HCT116 (cell line): ENCODE measurements around the gene PRSS53. TPM values are rescaled to one million over a fixed set of nuclear protein-coding genes. Genes with fewer than 3 reads are reported as not detected.

ENCODE experiments used
- ATAC-seq: fragments of 200-7000 bp; cut with Tn5 transposase; 2 replicates; pipeline ENCODE4 v1.9.1; 2020; ENCODE audit warnings: mild to moderate bottlenecking, moderate library complexity
- BruUV-seq: library from RNA; stranded (reverse); fragments of 400-500 nt; replicated peaks from 2 replicates; lab custom pipeline; 2021; lab: Mats Ljungman, UMichigan
- CTCF ChIA-PET: fragments of 300-600 bp; sonication (Branson Sonifier 250); formaldehyde crosslinking; loops from one replicate; lab custom pipeline; 2021; ENCODE audit warnings: antibody characterized with exemption; lab: Charles Lee
- POLR2A ChIA-PET: fragments of 300-600, 350-600 bp; sonication (Branson Sonifier 250); formaldehyde crosslinking; loops from one replicate; lab custom pipeline; 2021; ENCODE audit warnings: antibody characterized with exemption; lab: Charles Lee
- RAD21 ChIA-PET, 2 experiments: fragments of 300-600 bp; sonication (Branson Sonifier 250); formaldehyde crosslinking; loops; one replicate each; lab custom pipeline; 2023; ENCODE audit warnings: low total read pairs in 2 of 2; ENCODE audit not compliant: uncharacterized antibody in 2 of 2, unreplicated experiment in 2 of 2, low non-redundant PET in 1 of 2; lab: Charles Lee
- DNase-seq: peaks from one replicate; pipeline ENCODE4 v3.0.0-alpha.2; 2010; ENCODE audit warnings: low read depth, low spot score
- H2AFZ ChIP-seq: fragments of 200-600 bp; shearing (Covaris generic), sonication (generic); 2 replicates; pipeline ENCODE4 v1.6.1; 2017; ENCODE audit warnings: low read depth, mixed run types, mixed read lengths, antibody characterized with exemption, low read length; ENCODE audit not compliant: poor library complexity, severe bottlenecking
- H3K27ac ChIP-seq: 2 replicates; pipeline ENCODE4 v1.5.1; 2012; ENCODE audit warnings: low read depth, low read length
- H3K27me3 ChIP-seq: fragments of 200-600 bp; sonication (generic); 2 replicates; pipeline ENCODE4 v1.6.1; 2016; ENCODE audit warnings: mixed run types, low read length, mixed read lengths; ENCODE audit not compliant: insufficient read depth
- H3K36me3 ChIP-seq, 2 experiments: fragments of 200-500 bp in 1 of 2; fragments of 200-600 bp in 1 of 2; sonication (Bioruptor generic) in 1 of 2; sonication (generic) in 1 of 2; 2 replicates each; pipeline versions ENCODE4 v1.5.1 to v1.6.1; 2014 to 2016; ENCODE audit warnings: low read length in 2 of 2, inconsistent platforms in 1 of 2, mixed read lengths in 1 of 2, mixed run types in 1 of 2; ENCODE audit not compliant: insufficient read depth in 2 of 2, control insufficient read depth in 1 of 2
- H3K4me1 ChIP-seq, 2 experiments: fragments of 200-600 bp in 1 of 2; sonication (generic) in 1 of 2; 2 replicates each; pipeline versions ENCODE4 v1.5.1 to v1.6.1; 2012 to 2017; ENCODE audit warnings: low read length in 2 of 2, inconsistent platforms in 1 of 2, mild to moderate bottlenecking in 1 of 2, mixed read lengths in 1 of 2, mixed run types in 1 of 2, moderate library complexity in 1 of 2; ENCODE audit not compliant: insufficient read depth in 2 of 2, control insufficient read depth in 1 of 2
- H3K4me2 ChIP-seq: fragments of 200-600 bp; sonication (generic); 2 replicates; pipeline ENCODE4 v1.6.1; 2017; ENCODE audit warnings: mixed run types, low read length, mixed read lengths
- H3K4me3 ChIP-seq, 2 experiments: fragments of 200-600 bp in 1 of 2; sonication (generic) in 1 of 2; replicated peaks in 1 of 2; 2 replicates each; pipeline ENCODE4 v1.5.1; 2011 to 2016; ENCODE audit warnings: low read length in 2 of 2, control low read depth in 1 of 2, low read depth in 1 of 2, mild to moderate bottlenecking in 1 of 2, mixed read lengths in 1 of 2, mixed run types in 1 of 2
- H3K79me2 ChIP-seq: fragments of 200-600 bp; sonication (generic); 2 replicates; pipeline ENCODE4 v1.6.1; 2017; ENCODE audit warnings: mild to moderate bottlenecking, mixed run types, low read length, moderate library complexity, mixed read lengths; ENCODE audit not compliant: insufficient read depth
- H3K9ac ChIP-seq: fragments of 200-600 bp; sonication (generic); 2 replicates; pipeline ENCODE4 v1.6.1; 2016; ENCODE audit warnings: low read length, mixed read lengths
- H3K9me2 ChIP-seq: fragments of 200-600 bp; sonication (generic), shearing (Covaris generic); 2 replicates; pipeline ENCODE4 v1.6.1; 2017; ENCODE audit warnings: mixed run types, mild to moderate bottlenecking, moderate library complexity; ENCODE audit not compliant: insufficient read depth
- H3K9me3 ChIP-seq, 2 experiments: fragments of 200-500 bp in 1 of 2; fragments of 200-600 bp in 1 of 2; sonication (Bioruptor generic) in 1 of 2; sonication (generic) in 1 of 2; 2 replicates each; pipeline ENCODE4 v1.6.1; 2014 to 2017; ENCODE audit warnings: low read length in 2 of 2, mixed read lengths in 2 of 2, inconsistent platforms in 1 of 2, low read depth in 1 of 2, mild to moderate bottlenecking in 1 of 2, mixed run types in 1 of 2, moderate library complexity in 1 of 2; ENCODE audit not compliant: control insufficient read depth in 1 of 2, insufficient read depth in 1 of 2
- H4K20me1 ChIP-seq: fragments of 200-600 bp; sonication (generic), shearing (Covaris generic); 2 replicates; pipeline ENCODE4 v1.6.1; 2017; ENCODE audit warnings: mixed run types, mild to moderate bottlenecking, moderate library complexity; ENCODE audit not compliant: insufficient read depth
- CBX3 ChIP-seq: IDR thresholded peaks from 2 replicates; pipeline ENCODE4 v1.6.1; 2012; ENCODE audit warnings: low read depth
- CTCF ChIP-seq, 3 experiments: fragments of 200-600 bp in 1 of 3; sonication (generic) in 1 of 3; IDR thresholded peaks in 2 of 3; conservative IDR thresholded peaks in 1 of 3; 2 replicates each; pipeline ENCODE4 v1.5.1; 2012 to 2017; ENCODE audit warnings: low read depth in 2 of 3, low read length in 2 of 3, antibody characterized with exemption in 1 of 3, borderline replicate concordance in 1 of 3, control low read depth in 1 of 3, mild to moderate bottlenecking in 1 of 3, mixed read lengths in 1 of 3, mixed run types in 1 of 3, moderate library complexity in 1 of 3; ENCODE audit not compliant: insufficient read depth in 1 of 3
- ELF1 ChIP-seq: IDR thresholded peaks from 2 replicates; pipeline ENCODE4 v1.6.1; 2012; ENCODE audit warnings: low read depth, borderline replicate concordance
- EZH2 ChIP-seq: fragments of 200-600 bp; sonication (generic); IDR thresholded peaks from 2 replicates; pipeline ENCODE4 v1.6.1; 2017; ENCODE audit warnings: antibody characterized with exemption, mixed run types
- EZH2phosphoT487 ChIP-seq: fragments of 200-600 bp; IDR thresholded peaks from 2 replicates; pipeline ENCODE4 v1.6.1; 2018; ENCODE audit warnings: antibody characterized with exemption, borderline replicate concordance
- FOSL1 ChIP-seq: IDR thresholded peaks from 2 replicates; pipeline ENCODE4 v1.6.1; 2012; ENCODE audit warnings: low read depth
- POLR2AphosphoS5 ChIP-seq: IDR thresholded peaks from 2 replicates; pipeline ENCODE4 v1.6.1; 2011; ENCODE audit warnings: mild to moderate bottlenecking, low read depth, low read length, moderate library complexity
- RAD21 ChIP-seq: IDR thresholded peaks from 2 replicates; pipeline ENCODE4 v1.6.1; 2012; ENCODE audit warnings: low read depth, mild to moderate bottlenecking
- REST ChIP-seq: IDR thresholded peaks from 2 replicates; pipeline ENCODE4 v1.6.1; 2012; ENCODE audit warnings: low read depth
- SIN3A ChIP-seq: IDR thresholded peaks from 2 replicates; pipeline ENCODE4 v1.6.1; 2012; ENCODE audit warnings: low read depth
- SP1 ChIP-seq: IDR thresholded peaks from 2 replicates; pipeline ENCODE4 v1.6.1; 2012; ENCODE audit warnings: low read depth
- SRF ChIP-seq: IDR thresholded peaks from 2 replicates; pipeline ENCODE4 v1.6.1; 2012; ENCODE audit warnings: low read depth
- TCF7L2 ChIP-seq: IDR thresholded peaks from 2 replicates; pipeline ENCODE4 v1.7.0; 2011; ENCODE audit warnings: borderline replicate concordance, inconsistent platforms; ENCODE audit not compliant: insufficient read depth, insufficient read length; ENCODE audit errors: extremely low read depth
- YY1 ChIP-seq: IDR thresholded peaks from 2 replicates; pipeline ENCODE4 v1.6.1; 2011; ENCODE audit warnings: low read length, low read depth, moderate library complexity, mild to moderate bottlenecking; ENCODE audit not compliant: insufficient replicate concordance; ENCODE audit errors: extremely low read depth
- ZBTB33 ChIP-seq: IDR thresholded peaks from 2 replicates; pipeline ENCODE4 v1.6.1; 2011; ENCODE audit warnings: mild to moderate bottlenecking, low read length, moderate library complexity; ENCODE audit not compliant: insufficient replicate concordance; ENCODE audit errors: extremely low read depth
- ZFX ChIP-seq: fragments of 450-650 bp; IDR thresholded peaks from 2 replicates; pipeline ENCODE4 v1.6.1; 2017
- ZNF274 ChIP-seq: fragments of 200-500 bp; sonication (Bioruptor generic); IDR thresholded peaks from 2 replicates; pipeline ENCODE4 v1.6.1; 2014; ENCODE audit warnings: mild to moderate bottlenecking, low read depth, low read length, inconsistent platforms
- intact Hi-C: fragments of 100-400 bp; cut with micrococcal nuclease; formaldehyde crosslinking; loops from 2 replicates; pipeline ENCODE4 v1.10.0; 2022
- total RNA-seq: library from RNA; stranded (reverse); gene quantifications from one replicate; pipeline ENCODE4 v1.2.1, GENCODE V29; 2021; ENCODE audit not compliant: unreplicated experiment
- TF ChIP-seq, protein P1 (sequence below): IDR thresholded peaks from 2 replicates; pipeline ENCODE4 v1.6.1; 2012

The PRSS53 gene
- total RNA-seq, 1 experiment from 2014 or later = 11.6 TPM

- no peaks in the 10 kb centered on the region for H3K27me3 ChIP-seq
- ATAC-seq (no peak), DNase-seq (no peak)
- no peaks in the 10 kb centered on the region for H3K9me3 ChIP-seq
- H3K36me3 ChIP-seq = peaks cover 8 to 14% of the 10 kb centered on the region in 2 experiments; a peak in 3 of 4 replicates
- no peaks in the 10 kb centered on the region for H4K20me1 ChIP-seq
- ChIA-PET RAD21 (no interaction called here), POLR2A (interaction anchor here (1.1 to 1.3 kb wide), 2 partner anchors 11 to 13 kb away, joined by 4 to 5 read pairs; partner anchors contain the start of gene KAT8), CTCF (interaction anchor here (1.0 kb wide), 1 partner anchor 13 kb away, joined by 5 read pairs; no protein-coding TSS in a partner anchor)
- intact Hi-C loops = no loop called here
- no peak overlapping the region for H2AFZ ChIP-seq
- no peaks in the 10 kb centered on the region for H3K79me2 ChIP-seq
- no peaks in the 10 kb centered on the region for H3K9me2 ChIP-seq
- H3K4me2 ChIP-seq = no peak overlapping the region
- H3K4me1 ChIP-seq = peaks cover 16 to 20% of the 10 kb centered on the region in 2 experiments
- H3K9ac ChIP-seq = no peak overlapping the region
- no peak overlapping the region for H3K4me3 ChIP-seq
- H3K27ac ChIP-seq = no peak overlapping the region
- no TSS peak for BruUV-seq
- TF ChIP-seq EZH2phosphoT487 (no peak), CBX3 (no peak), POLR2AphosphoS5 (no peak), FOSL1 (no peak), SIN3A (no peak), ZFX (no peak), SP1 (no peak), ZNF274 (no peak), CTCF (IDR thresholded peaks at IDR 0.05 in 2 of 3, conservative IDR thresholded peaks at IDR 0.05 in 1 of 3; ENCODE audit: borderline replicate concordance in 1 of 3, insufficient read depth in 1 of 3, low read depth in 2 of 3, low read length in 2 of 3) (no peak), RAD21 (no peak), SRF (no peak), TCF7L2 (no peak), YY1 (no peak), ZBTB33 (no peak), EZH2 (no peak), ELF1 (no peak), REST (no peak)
- TF ChIP-seq, protein P1, sequence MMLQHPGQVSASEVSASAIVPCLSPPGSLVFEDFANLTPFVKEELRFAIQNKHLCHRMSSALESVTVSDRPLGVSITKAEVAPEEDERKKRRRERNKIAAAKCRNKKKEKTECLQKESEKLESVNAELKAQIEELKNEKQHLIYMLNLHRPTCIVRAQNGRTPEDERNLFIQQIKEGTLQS = no peak
Observed at GRCh38 chr16:31128711-31129567, 40.2 kb upstream of the PRSS53 start.
